ENCODE measurements around the gene NUP153. TPM values are rescaled to one million over a fixed set of nuclear protein-coding genes. Genes with fewer than 3 reads are reported as not detected.

The NUP153 gene
- total RNA-seq, 1 experiment from 2014 or later = 99.3 TPM

GRCh38 chr6:17591287-17591686 is 115.4 kb downstream of the NUP153 start:
- Histone ChIP-seq H3K23ac (ENCODE audit: insufficient read length, low read depth, low read length) (no peak overlapping the region), H2AFZ (ENCODE audit: low read length) (no peak overlapping the region), H4K5ac (ENCODE audit: insufficient read length, low read depth, low read length) (no peak overlapping the region), H3K9me3 (ENCODE audit: control insufficient read depth, low read depth, low read length) (no peaks in the 10 kb centered on the region), H3T11ph (ENCODE audit: low read length) (no peak overlapping the region), H3K18ac (ENCODE audit: insufficient read length, low read depth, low read length) (no peak overlapping the region), H2AK5ac (ENCODE audit: insufficient read length, low read length) (no peak overlapping the region), H3K56ac (ENCODE audit: insufficient read length, low read depth, low read length) (no peak overlapping the region), H2BK120ac (ENCODE audit: low read depth, low read length, poor library complexity, severe bottlenecking) (no peak overlapping the region), H3K27ac (ENCODE audit: insufficient read length, low read depth, low read length) (no peak overlapping the region), H2BK12ac (ENCODE audit: insufficient read length, low read depth, low read length) (no peak overlapping the region), H2BK20ac (ENCODE audit: low read depth, low read length, poor library complexity, severe bottlenecking) (no peak overlapping the region), H3K79me2 (ENCODE audit: insufficient read depth, low read length) (no peaks in the 10 kb centered on the region), H3K9ac (ENCODE audit: extremely low read depth, insufficient read length, low read length) (no peak overlapping the region), H3K14ac (ENCODE audit: insufficient read depth, low read length) (no peak overlapping the region), H4K20me1 (ENCODE audit: control insufficient read depth, insufficient read depth, insufficient read length) (no peaks in the 10 kb centered on the region), H2BK5ac (ENCODE audit: insufficient read length, low read length) (no peak overlapping the region), H4K8ac (replicated peaks; ENCODE audit: insufficient read length, low read depth, low read length) (no peak overlapping the region), H3K4me2 (ENCODE audit: insufficient read depth, insufficient read length, low read length) (no peak overlapping the region), H3K4me1 (ENCODE audit: insufficient read depth, low read length) (no peaks in the 10 kb centered on the region), H3K23me2 (ENCODE audit: insufficient read length, low read depth, low read length, poor library complexity, severe bottlenecking) (no peaks in the 10 kb centered on the region), H3K79me1 (ENCODE audit: insufficient read depth, low read depth, low read length, poor library complexity, severe bottlenecking) (no peaks in the 10 kb centered on the region), H4K91ac (ENCODE audit: insufficient read length, low read depth, low read length) (no peak overlapping the region), H3K4ac (ENCODE audit: low read depth, low read length) (no peak overlapping the region), H2BK15ac (ENCODE audit: low read depth, low read length) (no peak overlapping the region), H3K27me3 (ENCODE audit: insufficient read depth, low read length) (no peaks in the 10 kb centered on the region)
- H3K9me3 Mint-ChIP-seq = no peaks in the 10 kb centered on the region
- no peak overlapping the region for H3K27ac Mint-ChIP-seq
- H3K4me3 Mint-ChIP-seq = no peak overlapping the region
- H3K4me1 Mint-ChIP-seq = 0 out of 4 replicates have a peak, but pooled peaks cover 0 to 3% of the 10 kb centered on the region in 2 experiments
- no peaks in the 10 kb centered on the region for H3K36me3 Mint-ChIP-seq (ENCODE audit: insufficient read depth in 1 of 3, low read depth in 3 of 3)
- no peaks in the 10 kb centered on the region for H3K27me3 Mint-ChIP-seq (ENCODE audit: low read depth)
- no CpG with 5 or more reads among the region's 1 CpG for WGBS (ENCODE audit: extremely low coverage, insufficient read length, low lambda C conversion rate)
- no peak for DNase-seq
- TF ChIP-seq CTCF (conservative IDR thresholded peaks at IDR 0.05) = no peak

Data from H9 (cell line).